Transverse colon (tissue), 4 donors: ENCODE measurements around the gene JUND. TPM values are rescaled to one million over a fixed set of nuclear protein-coding genes. Genes with fewer than 3 reads are reported as not detected.

Experiments used
- DNase-seq: peaks from one replicate; pipeline ENCODE4 v3.0.0-alpha.2; 2019
- H3K27ac ChIP-seq, 4 donors: fragments of 200-600 bp; sonication (generic); 2 replicates each; pipeline ENCODE4 v1.5.1; 2016 to 2018; ENCODE audit warnings: inconsistent platforms in 4 of 4
- H3K27me3 ChIP-seq: fragments of 200-600 bp; sonication (generic); 2 replicates; pipeline ENCODE4 v1.5.1; 2017; ENCODE audit warnings: inconsistent platforms
- H3K36me3 ChIP-seq, 4 donors: fragments of 200-600 bp; sonication (generic); 2 replicates each; pipeline ENCODE4 v1.5.1; 2017 to 2019; ENCODE audit warnings: inconsistent platforms in 4 of 4
- H3K4me1 ChIP-seq, 4 donors: fragments of 200-600 bp; sonication (generic); 2 replicates each; pipeline ENCODE4 v1.5.1; 2017 to 2020; ENCODE audit warnings: inconsistent platforms in 4 of 4
- H3K4me3 ChIP-seq, 4 donors: fragments of 200-600 bp; sonication (generic); 1 replicate in 1 of 4; 2 replicates in 3 of 4; pipeline versions ENCODE4 v1.5.1 to v1.6.1; 2017 to 2019; ENCODE audit warnings: inconsistent platforms in 4 of 4
- H3K9me3 ChIP-seq, 2 donors: fragments of 200-600 bp; sonication (generic); 2 replicates each; pipeline ENCODE4 v1.5.1; 2017 to 2019; ENCODE audit warnings: inconsistent platforms in 2 of 2
- EP300 ChIP-seq: sonication (generic); formaldehyde crosslinking; IDR thresholded peaks from one replicate; pipeline ENCODE4 v1.6.1; 2017; ENCODE audit warnings: antibody characterized with exemption, low read depth
- POLR2A ChIP-seq: fragments of 450-650 bp; IDR thresholded peaks from one replicate; pipeline ENCODE4 v1.6.1; 2016; ENCODE audit warnings: antibody characterized with exemption, mild to moderate bottlenecking, moderate library complexity
- POLR2AphosphoS5 ChIP-seq, 3 donors: sonication (generic); formaldehyde crosslinking; IDR thresholded peaks; one replicate each; pipeline ENCODE4 v1.6.1; 2016; ENCODE audit warnings: antibody characterized with exemption in 3 of 3
- WGBS, 2 donors: methylation state at CpG; one replicate each; pipeline ENCODE4 v1.1.5; 2018; ENCODE audit warnings: low coverage in 1 of 2; 5-methylcytosine and 5-hydroxymethylcytosine counted together
- in situ Hi-C, 4 donors: fragments of 200-750 bp; cut with MboI; loops; one replicate each; pipeline versions ENCODE4 v1.15.0 to v1.15.1; 2017; ENCODE audit warnings: low sequenced_read_pairs in 3 of 4, low pct_ligation_motif_present in 1 of 4, low pct_unique_long_range_greater_than_20kb in 1 of 4
- intact Hi-C: fragments of 100-400 bp; cut with DNase I; formaldehyde crosslinking; loops from one replicate; pipeline ENCODE4 v1.15.1; 2023; ENCODE audit warnings: low total_unique reads
- total RNA-seq, 4 donors: library from RNA; depleted of rRNA; stranded (reverse); fragments of >200 nt; gene quantifications; one replicate each; pipeline ENCODE4 v1.1.0, GENCODE V29; 2016
- TF ChIP-seq, protein P1 (sequence below), 5 experiments: fragments of 200-600 bp in 3 of 5; fragments of 450-650 bp in 2 of 5; sonication (generic) in 3 of 5; IDR thresholded peaks; 1 replicate in 2 of 5; 2 replicates in 3 of 5; pipeline ENCODE4 v1.5.1; 2016 to 2017; ENCODE audit warnings: antibody characterized with exemption in 5 of 5, inconsistent platforms in 3 of 5, mild to moderate bottlenecking in 2 of 5, moderate library complexity in 1 of 5

JUND gene
- total RNA-seq, 4 donors from 2014 or later = 714 to 2,423 (median 1,288) TPM

- in situ Hi-C loops = no loop called here
- Histone ChIP-seq H3K27ac (peak overlapping the region; percentile 95 to 98 (median 97)), H3K27me3 (no peaks in the 10 kb centered on the region), H3K36me3 (peaks cover 0 to 2% (median 0%) of the 10 kb centered on the region in 4 donors), H3K4me1 (peaks cover 32 to 57% (median 49%) of the 10 kb centered on the region in 4 donors), H3K9me3 (no peaks in the 10 kb centered on the region), H3K4me3 (no peak overlapping the region)
- intact Hi-C loops = no loop called here
- WGBS, 2 donors = 49 to 60% methylated on average over 1 to 8 of the region's 18 CpGs
- TF ChIP-seq POLR2A (peak; percentile 6), POLR2AphosphoS5 (IDR thresholded peaks at IDR 0.05) (peak in 1 of 3 donors; percentile 16), EP300 (no peak)
- TF ChIP-seq, protein P1, sequence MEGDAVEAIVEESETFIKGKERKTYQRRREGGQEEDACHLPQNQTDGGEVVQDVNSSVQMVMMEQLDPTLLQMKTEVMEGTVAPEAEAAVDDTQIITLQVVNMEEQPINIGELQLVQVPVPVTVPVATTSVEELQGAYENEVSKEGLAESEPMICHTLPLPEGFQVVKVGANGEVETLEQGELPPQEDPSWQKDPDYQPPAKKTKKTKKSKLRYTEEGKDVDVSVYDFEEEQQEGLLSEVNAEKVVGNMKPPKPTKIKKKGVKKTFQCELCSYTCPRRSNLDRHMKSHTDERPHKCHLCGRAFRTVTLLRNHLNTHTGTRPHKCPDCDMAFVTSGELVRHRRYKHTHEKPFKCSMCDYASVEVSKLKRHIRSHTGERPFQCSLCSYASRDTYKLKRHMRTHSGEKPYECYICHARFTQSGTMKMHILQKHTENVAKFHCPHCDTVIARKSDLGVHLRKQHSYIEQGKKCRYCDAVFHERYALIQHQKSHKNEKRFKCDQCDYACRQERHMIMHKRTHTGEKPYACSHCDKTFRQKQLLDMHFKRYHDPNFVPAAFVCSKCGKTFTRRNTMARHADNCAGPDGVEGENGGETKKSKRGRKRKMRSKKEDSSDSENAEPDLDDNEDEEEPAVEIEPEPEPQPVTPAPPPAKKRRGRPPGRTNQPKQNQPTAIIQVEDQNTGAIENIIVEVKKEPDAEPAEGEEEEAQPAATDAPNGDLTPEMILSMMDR (IDR thresholded peaks at IDR 0.05) = no peak
- peak; percentile 49 for DNase-seq
These were observed 36.8 kb upstream of the JUND start for GRCh38 chr19:18317961-18318800.

GRCh38 chr19:18313398-18313797 lies 32.0 kb upstream of the JUND start:
- Histone ChIP-seq H3K4me1 (peaks cover 6 to 42% (median 35%) of the 10 kb centered on the region in 4 donors), H3K36me3 (peaks cover 0 to 15% (median 0%) of the 10 kb centered on the region in 4 donors), H3K9me3 (no peaks in the 10 kb centered on the region), H3K4me3 (no peak overlapping the region), H3K27ac (peak overlapping the region in 1 of 4 donors; percentile 50), H3K27me3 (no peaks in the 10 kb centered on the region)
- no peak for DNase-seq
- in situ Hi-C loops (no loop called here), intact Hi-C loops (no loop called here)
- 93 to 100% methylated on average over 1 to 3 of the region's 3 CpGs for WGBS, 2 donors
- TF ChIP-seq EP300 = no peak
- TF ChIP-seq POLR2AphosphoS5 (IDR thresholded peaks at IDR 0.05) = no peak
- TF ChIP-seq POLR2A = no peak

DNA sequence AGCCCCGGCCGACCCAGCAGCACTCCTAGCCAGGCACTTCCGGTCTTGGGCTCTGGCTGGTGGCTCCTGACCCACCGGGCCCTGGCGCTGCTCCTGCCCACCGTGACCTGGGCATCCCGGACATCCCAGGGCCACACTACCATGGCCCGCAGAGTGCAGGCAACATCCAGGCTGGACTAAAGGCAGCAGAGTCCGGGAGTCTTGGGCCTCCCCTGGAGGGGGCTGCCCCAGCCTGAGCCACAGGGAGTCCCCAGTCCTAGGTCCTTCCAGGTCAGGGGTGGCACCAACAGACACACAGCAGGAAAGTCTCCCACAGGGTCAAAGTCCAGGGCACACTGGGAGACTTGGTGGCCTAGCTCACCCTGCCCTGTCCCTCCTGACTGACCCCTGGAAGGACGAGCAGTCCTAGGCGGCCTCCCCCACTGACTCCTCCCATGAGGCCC lies 30.7 kb upstream of the JUND start:
- in situ Hi-C loops (no loop called here), intact Hi-C loops (no loop called here)
- Histone ChIP-seq H3K4me1 (peaks cover 0 to 40% (median 28%) of the 10 kb centered on the region in 4 donors), H3K27ac (peak overlapping the region in 3 of 4 donors; percentile 50 to 66 (median 65)), H3K9me3 (no peaks in the 10 kb centered on the region), H3K36me3 (peaks cover 0 to 15% (median 0%) of the 10 kb centered on the region in 4 donors), H3K4me3 (no peak overlapping the region), H3K27me3 (no peaks in the 10 kb centered on the region)
- DNase-seq = no peak
- 88% methylated on average over 8 of the region's 11 CpGs; no CpG with 5 or more reads in 1 of the 2 donors for WGBS, 2 donors
- TF ChIP-seq EP300 (no peak), POLR2A (no peak), POLR2AphosphoS5 (IDR thresholded peaks at IDR 0.05) (no peak)
- TF ChIP-seq, protein P1 (IDR thresholded peaks at IDR 0.05) = no peak

DNA sequence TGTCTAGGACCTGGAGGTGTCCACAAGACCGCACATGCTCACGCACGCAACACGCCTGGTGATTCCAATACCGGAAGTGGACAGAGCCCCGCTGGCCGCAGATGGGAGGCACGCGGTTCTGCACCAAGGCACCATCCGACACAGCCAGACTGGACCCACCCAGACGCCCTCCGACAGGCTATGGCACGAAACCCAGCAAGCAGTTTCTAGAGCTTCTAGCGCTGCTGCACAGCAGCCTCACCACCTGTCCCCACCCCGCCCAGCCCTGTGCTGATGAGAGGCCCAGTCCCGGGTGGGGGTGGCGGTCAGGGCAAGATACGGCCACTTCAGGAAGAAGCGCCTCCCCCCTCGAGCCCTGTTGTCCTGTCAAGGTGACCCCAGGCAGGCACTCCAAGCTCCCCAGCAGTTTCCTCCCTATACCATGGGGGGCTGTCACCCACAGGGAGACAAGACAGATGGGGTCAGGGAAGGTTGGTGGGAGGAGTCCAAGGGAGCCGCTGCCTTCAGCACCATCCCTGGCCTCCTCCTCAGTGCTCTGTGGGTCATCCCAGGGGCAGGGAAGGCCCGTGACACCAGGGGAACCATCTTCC lies 30.2 kb upstream of the JUND start:
- in situ Hi-C loops = no loop called here
- 87% methylated on average over 22 of the region's 22 CpGs; no CpG with 5 or more reads in 1 of the 2 donors for WGBS, 2 donors

More for the DNA sequence above, 30.2 kb upstream of the JUND start:
- peak overlapping the region; percentile 5 to 66 (median 58) for H3K27ac ChIP-seq
- H3K9me3 ChIP-seq = no peaks in the 10 kb centered on the region
- intact Hi-C loops = no loop called here
- no peak overlapping the region for H3K4me3 ChIP-seq
- peaks cover 0 to 15% (median 0%) of the 10 kb centered on the region in 4 donors for H3K36me3 ChIP-seq
- peaks cover 0 to 45% (median 28%) of the 10 kb centered on the region in 4 donors for H3K4me1 ChIP-seq
- DNase-seq = no peak
- TF ChIP-seq POLR2A = no peak
- TF ChIP-seq EP300 = no peak
- no peak for TF ChIP-seq POLR2AphosphoS5 (IDR thresholded peaks at IDR 0.05)
- TF ChIP-seq, protein P1 (IDR thresholded peaks at IDR 0.05) = no peak
- no peaks in the 10 kb centered on the region for H3K27me3 ChIP-seq
